NCI-H345 (cell line): ENCODE measurements around the gene INSIG1.
A peak's percentile ranks its signal among the peaks of the same experiment; 100 is the strongest.

ENCODE experiments used
- DNase-seq: peaks from one replicate; lab custom pipeline; 2025; lab: John Stamatoyannopoulos, UW

The INSIG1 gene

DNA sequence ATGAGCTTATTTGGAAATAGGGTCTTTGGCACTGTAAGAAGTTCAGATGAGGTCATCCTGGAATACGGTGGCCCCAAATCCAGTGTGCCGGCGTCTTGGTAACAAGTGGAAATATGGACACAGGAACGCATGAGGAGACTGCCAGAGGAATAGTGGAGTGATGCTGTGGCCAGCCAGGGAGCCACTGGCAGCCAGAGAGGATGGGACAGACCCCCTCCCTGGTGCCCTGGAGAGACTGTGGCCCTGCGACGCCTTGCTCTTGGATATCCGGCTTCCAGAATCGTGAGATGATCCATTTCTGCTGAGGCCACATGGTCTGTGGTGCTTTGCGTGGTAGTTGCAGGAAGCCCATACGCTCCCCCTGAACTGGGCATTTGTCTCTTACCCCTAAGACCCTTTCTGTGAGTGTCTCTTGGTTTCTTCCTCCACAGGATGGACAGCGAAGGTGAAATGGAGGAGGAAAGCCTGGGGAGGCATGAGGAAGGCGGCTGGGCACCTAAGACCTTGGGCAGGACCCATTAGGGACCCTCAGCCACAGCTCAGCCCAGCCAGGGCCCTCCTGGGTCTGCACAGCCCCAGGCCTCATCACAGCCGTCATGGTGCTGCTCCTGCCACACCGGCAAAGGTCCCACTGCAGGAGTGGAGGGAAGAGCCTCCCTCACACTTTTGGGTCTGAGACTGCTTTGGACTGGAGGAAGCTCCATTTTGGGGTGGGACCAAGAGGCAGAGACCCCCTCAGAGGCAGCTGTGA is 53.6 kb downstream of the INSIG1 start:
- no peak for DNase-seq

DNA sequence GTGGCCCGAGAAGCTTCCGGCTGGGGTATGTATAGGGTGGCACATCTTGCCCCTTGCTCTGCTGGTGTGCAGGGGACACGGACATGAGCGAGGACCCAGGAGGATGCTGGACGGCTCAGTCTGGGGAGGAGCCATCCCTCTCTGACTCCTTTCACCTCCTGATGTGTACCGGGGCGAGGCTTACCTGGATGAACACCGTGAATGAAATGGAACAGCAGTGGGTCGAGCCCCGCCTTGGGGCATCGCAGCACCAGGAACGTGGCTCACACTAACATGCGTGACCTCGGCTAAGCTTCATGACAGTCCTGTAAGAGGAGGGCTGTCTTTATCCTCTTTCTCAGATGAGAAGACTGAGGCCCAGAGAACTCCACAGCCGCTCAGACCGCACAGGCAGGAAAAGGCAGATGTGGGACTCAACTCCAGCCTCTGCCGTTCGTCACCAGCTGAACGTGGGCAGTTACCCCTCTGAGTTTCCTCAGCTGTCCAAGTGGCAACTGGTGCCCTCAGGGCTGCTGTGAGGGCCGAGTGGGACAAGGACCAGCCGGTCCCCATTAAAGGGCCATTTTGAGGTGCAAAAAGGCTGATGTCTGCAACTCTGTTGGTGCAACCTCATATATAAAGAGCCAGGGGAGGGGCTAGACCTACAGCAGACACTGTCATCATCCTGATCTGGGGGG is 54.5 kb downstream of the INSIG1 start:
- no peak for DNase-seq

DNA sequence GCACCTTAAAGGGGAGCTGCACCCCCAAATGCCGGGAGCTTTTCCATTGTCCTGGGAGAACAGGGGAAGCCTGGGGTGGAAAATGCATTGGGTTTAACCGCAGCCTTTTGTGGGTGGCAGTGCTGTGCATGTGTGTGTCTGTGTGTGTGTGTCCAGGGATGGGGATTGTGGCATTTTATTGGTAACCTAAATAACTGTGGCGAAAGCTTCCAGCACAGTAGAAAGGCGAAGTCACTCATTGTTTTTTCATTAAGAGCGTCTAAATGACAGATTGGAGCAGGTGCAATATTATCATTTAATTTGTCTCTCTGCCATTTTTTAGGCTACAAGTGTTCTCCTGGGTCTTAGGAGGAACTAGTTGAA is 55.1 kb downstream of the INSIG1 start:
- no peak for DNase-seq

DNA sequence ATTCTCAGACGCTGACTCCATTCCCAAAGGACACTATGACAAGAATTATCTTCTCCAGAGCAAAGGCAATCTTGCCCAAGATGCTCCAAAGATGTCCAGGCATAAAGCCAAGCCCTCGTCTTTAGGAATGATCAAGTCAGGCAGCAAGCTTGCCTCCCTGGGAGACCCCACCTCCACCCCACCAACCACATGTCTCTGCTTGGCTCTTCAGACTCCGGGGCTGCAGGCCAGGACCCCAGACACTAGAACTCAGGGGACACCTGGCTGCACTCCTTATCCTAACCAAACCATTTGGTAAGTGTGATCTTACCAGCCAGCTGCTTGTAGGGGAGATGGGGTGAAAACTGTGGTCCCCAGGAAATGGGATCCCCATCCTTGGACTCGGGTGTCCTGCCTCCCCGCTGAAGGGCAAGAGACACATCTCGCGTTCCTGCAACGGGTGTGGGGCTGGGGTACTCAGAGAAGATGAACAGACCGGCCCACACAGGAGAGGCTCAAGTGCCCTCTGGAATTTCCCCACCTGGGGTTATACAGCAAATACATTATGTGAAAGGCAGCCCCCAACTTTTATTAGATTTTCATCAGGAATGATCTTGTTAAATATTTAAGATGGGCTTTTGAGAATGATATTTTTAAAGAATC is 55.7 kb downstream of the INSIG1 start:
- no peak for DNase-seq

DNA sequence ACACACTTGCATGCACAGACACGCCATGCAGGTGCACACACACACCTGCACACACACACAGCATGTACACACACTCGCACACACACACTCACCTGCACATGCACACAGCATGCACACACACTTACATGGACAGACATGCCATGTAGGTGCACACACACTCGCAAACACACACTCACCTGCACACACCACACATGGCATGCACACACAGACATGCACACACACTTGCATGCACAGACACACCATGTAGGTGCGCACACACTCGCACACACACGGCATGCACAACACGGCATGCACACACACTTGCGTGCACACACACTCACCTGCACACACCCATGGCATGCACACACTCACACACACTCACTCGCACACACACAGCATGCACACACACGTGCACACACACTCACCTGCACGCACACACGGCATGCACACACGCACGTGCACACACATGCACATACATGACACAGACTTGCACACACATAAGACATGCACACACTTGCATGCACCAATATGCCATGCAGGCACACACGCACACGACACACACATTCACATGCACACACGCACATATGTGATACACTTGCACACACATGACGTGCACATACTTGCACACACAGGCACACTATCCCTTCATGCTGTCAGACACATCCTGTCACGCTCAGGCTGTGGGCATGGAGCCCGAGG is 56.8 kb downstream of the INSIG1 start:
- no peak for DNase-seq

DNA sequence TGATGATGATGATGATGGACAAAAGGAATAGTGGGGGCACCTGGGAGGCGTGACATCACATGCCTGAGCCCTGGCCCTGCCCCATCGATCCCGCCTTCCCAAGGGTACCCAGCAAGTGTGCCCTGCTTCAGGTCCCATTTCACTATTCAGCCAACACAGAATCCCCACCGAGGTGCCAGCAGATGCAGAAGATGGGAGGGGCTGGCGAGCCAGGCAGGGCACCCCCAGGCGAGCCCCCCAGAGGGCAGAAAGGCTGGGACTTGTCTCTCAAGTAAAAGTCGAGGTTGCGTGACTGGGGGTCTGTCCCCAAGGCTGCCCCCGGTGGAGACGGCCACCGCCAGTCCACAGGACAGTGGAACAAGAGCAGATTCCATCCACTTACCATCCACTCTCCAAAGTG is 57.5 kb downstream of the INSIG1 start:
- DNase-seq, result no peak

DNA sequence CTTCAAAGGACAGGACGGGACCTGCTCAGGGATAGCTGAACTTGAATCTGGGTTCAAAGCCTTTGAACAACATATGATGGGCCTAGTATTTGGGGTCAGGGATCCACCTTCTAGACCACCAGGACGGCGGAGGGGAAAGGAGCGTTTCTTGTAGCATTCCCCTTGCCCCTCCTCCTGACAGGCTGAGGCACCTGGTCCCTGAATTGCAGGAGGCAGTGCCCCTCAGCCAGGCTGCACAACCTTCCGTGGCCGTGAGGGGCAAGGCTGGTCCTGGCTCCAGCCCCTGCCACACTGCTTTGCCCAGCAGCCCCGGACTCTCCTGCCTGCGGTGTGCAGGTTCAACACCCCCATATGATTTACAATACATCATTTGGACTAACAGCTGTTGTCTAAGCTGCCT is 58.1 kb downstream of the INSIG1 start:
- no peak for DNase-seq

DNA sequence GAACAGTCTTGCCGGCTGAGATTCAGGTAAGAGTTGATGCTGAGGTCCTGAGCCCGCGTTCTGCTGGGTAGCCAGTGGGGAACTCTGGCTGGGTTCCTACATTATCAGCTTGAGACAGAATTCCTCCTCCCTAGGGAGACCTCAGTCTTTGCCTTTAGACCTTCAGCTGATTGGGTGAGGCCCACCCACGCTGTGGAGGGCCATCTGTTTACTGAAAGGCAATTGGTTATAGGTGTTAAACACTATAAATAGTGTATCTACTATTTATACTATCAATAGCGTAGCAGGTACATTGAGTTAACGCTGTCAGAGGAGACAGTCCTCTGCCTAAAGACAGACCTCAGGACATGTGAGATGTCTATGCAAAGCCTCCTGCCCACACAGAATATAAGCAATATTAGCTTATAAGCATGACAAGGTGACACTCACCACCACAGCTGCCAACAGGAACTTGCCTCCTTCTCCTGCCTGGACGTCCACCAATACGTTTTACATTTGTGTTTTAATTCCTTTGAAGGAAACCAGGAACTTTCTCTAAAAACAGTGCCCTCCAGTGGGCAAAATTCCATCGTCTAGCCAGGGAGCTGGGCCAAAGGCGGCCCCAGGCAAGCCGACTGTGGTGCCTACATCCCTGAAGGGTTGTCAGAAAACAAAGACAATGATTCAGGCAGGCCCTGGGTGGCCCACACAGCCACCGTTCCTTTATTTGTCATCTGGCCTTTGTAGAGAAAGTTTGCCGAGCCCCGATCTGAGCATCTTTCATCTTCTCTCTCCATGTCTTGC is 58.8 kb downstream of the INSIG1 start:
- peak; percentile 18 for DNase-seq

DNA sequence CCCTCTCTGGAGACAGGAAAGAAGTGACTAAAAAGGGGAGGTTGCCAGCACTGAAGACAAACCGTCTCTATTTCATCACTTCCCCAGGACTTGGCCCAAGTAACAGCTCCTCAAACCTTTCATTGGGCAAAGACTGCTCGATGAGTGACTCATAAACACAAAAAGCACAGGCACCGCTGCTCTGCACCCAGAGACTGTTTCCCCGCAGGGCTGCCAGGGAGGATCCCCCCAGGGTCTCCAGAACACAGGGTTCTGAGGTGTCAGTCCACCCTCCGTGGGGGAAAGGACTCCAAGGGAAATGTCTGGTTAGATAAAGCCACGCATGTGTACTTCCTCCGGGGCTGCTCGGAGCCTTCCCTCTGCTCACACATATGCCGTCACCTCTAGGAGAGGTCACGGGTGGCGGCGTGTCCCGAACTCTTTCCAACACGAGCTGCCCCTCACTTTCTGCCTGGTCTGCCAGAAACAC is 59.9 kb downstream of the INSIG1 start:
- DNase-seq, result no peak

DNA sequence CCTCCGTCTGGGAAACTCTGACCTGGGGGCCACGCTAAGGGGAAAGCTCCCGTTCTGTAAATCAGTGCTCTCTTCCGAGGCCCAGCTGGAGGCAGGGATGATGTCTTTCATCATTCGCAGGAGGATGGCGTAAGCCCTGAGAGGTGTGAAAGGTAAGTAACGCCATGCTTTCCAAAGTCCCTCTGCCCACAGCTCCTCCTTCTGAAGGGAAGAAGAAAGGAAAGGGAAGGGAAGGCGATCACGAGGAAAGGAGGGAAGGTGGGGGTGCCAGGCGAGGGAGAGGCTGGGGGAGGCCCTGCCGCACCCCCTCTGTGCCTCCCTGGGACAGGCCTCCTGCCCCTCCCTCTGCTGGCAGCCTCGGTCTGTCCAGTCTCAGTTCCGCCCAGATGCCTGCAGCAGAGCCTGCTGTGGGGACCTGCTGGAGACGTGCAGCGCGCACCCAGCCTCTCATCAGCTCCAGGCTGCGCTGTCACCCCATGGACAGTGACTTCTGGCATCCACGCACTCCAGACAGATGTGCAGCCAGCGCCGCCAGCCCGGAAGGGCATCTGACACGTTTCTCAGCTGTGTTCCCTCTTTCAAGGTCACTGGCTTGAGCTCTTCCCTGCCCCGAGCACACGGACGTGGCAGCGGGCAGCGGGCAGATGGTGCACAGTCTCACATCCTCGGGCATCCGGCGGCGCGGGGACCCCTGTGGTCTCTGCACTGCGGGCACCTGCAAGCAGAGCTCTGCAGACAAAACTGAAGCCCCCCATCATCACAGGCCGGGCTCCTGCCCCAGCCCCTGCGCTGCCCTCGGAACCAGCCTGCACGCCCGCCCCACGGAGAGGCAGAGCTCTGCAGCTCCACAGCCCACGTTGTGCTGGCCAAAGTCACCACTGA is 60.6 kb downstream of the INSIG1 start:
- no peak for DNase-seq

DNA sequence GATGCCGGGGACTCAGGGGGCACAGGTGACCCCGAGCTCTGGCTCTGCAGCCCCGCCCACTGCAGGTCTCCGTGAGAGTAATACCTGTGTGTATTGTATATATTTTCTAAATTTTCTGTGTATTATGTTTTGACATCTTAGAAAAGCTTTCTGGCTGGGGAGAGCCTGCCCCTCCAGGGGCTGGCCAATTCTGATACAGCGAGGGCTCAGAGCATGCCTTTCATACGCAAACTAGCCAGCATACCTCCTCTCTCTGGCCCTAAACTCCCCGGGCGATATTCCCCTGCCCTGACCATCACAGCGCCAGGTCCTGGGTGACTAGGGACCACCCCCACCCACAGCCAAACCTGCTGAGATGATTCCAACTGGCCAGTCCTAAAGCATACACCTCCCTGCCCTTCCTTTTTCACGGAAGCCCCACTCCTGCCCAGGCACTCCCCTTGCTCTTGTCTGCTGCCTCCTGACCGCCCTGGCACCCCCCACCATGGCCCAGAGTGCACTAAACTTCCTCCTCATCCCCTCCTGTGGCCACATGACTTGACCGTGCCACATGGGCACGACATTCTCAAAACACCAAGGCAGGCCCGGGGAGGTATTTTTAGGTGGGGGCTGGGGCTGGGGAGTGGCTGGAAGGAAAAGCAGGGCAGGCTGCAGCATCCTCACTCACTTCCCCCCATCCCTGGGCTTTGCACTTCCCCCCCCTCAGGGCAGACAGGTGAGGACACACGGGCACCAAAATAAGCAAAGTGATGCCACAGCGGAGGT is 61.5 kb downstream of the INSIG1 start:
- DNase-seq, result no peak
